NCI-H1694 treated with DMSO at 0.1 percent for 48 hours (cell line): ENCODE measurements around the gene FAM76A.
"Not testable (repeated sequence)": the region's sequence is repeated elsewhere in the genome, so short reads cannot be mapped to it uniquely, and the experiment has no call there.

Experiments
- DNase-seq: peaks from one replicate; lab custom pipeline; 2025; lab: John Stamatoyannopoulos, UW

Gene FAM76A

GRCh38 chr1:27724961-27725373 is 794 bp upstream of the FAM76A start:
- no peak for DNase-seq

- no peak for DNase-seq
Observed at GRCh38 chr1:27726173-27727044, 648 bp downstream of the FAM76A start.

GRCh38 chr1:27727126-27727525 is 1.4 kb downstream of the FAM76A start:
- DNase-seq = no peak

GRCh38 chr1:27736252-27736651 is 10.5 kb downstream of the FAM76A start:
- no peak for DNase-seq

GRCh38 chr1:27741121-27741520 is 15.4 kb downstream of the FAM76A start:
- DNase-seq = no peak

- DNase-seq = no peak
Observed at GRCh38 chr1:27744556-27744955, 18.8 kb downstream of the FAM76A start.

GRCh38 chr1:27745466-27745865 is 19.7 kb downstream of the FAM76A start:
- no peak for DNase-seq

- DNase-seq = no peak
Observed at GRCh38 chr1:27752360-27752759, 26.6 kb downstream of the FAM76A start.

GRCh38 chr1:27755286-27755685 is 29.5 kb downstream of the FAM76A start:
- no peak for DNase-seq

- no peak for DNase-seq
Observed at GRCh38 chr1:27755865-27756264, 30.1 kb downstream of the FAM76A start.

GRCh38 chr1:27759236-27759635 is 33.5 kb downstream of the FAM76A start:
- no peak for DNase-seq

GRCh38 chr1:27760426-27760825 is 34.7 kb downstream of the FAM76A start:
- no peak for DNase-seq

GRCh38 chr1:27762033-27762432 is 36.3 kb downstream of the FAM76A start:
- no peak for DNase-seq

- no peak for DNase-seq
Observed at GRCh38 chr1:27763358-27763757, 37.6 kb downstream of the FAM76A start.

- DNase-seq = no peak
Observed at GRCh38 chr1:27770293-27770830, 44.6 kb downstream of the FAM76A start.

- DNase-seq = no peak
Observed at GRCh38 chr1:27772036-27772931, 46.5 kb downstream of the FAM76A start.

GRCh38 chr1:27772932-27773825 is 47.4 kb downstream of the FAM76A start, which contains the start of gene STX12:
Gene STX12, plus strand, starts transcription at chr1:27773219. Its CDS starts 89 bp downstream, at chr1:27773308.
- DNase-seq = peak; percentile 94

GRCh38 chr1:27773826-27774445 is 48.2 kb downstream of the FAM76A start:
- no peak for DNase-seq

- no peak for DNase-seq
Observed at GRCh38 chr1:27774654-27775053, 48.9 kb downstream of the FAM76A start.

GRCh38 chr1:27775336-27775735 is 49.6 kb downstream of the FAM76A start:
- not testable (repeated sequence) for DNase-seq

- DNase-seq = not testable (repeated sequence)
Observed at GRCh38 chr1:27776276-27776675, 50.5 kb downstream of the FAM76A start.
